Measurements from ENCODE around the gene CPA5. TPM values are rescaled to one million over a fixed set of nuclear protein-coding genes. Genes with fewer than 3 reads are reported as not detected.
A peak's percentile ranks its signal among the peaks of the same experiment; 100 is the strongest.

Gene CPA5
- total and polyA plus RNA-seq, 9 of the 15 experiments (the other 6 are each of a cell fraction or from before 2014, with no cell fraction given) = 0.13 to 2.4 (median 0.91) TPM

DNA sequence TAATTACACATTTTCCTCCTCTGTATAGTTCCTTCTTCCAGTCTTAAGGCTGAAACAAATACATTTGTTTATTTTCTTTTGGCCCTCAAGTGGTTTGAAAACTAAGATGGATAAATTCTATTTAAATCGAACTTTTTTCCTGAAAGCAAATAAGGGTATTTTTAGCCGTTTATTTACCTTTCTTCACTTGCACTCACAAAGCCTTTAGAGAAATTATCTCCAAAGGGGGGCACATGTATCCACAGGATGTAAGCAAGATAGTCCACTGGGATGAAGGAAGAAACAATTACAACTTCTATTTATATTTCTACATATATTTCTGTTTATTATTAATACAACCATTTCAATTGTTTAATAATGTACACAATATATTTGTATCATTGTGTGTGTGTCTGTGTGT, 41.5 kb upstream of the CPA5 start:
- no peak overlapping the region for H3K27ac ChIP-seq (ENCODE audit: extremely low read depth, low read depth, low read length)
- FAIRE-seq (no peak), DNase-seq (ENCODE audit: extremely low read depth in 1 of 4, low spot score in 3 of 4) (no peak), ATAC-seq (no peak)
- ChIA-PET CTCF (ENCODE audit: low intra/inter-chr PET ratio) (no interaction called here), POLR2A (interaction anchor here (0.6 kb wide), 1 partner anchor 318 kb away, joined by 3 read pairs; no protein-coding TSS in a partner anchor)
- no peak overlapping the region for H3K4me3 ChIP-seq
- 0 out of 5 replicates have a peak, but pooled peaks cover 0 to under 1% of the 10 kb centered on the region in 2 experiments for H3K4me1 ChIP-seq (replicated peaks in 1 of 2; ENCODE audit: control insufficient read depth in 2 of 2, insufficient read depth in 2 of 2, low read length in 2 of 2)
- no peaks in the 10 kb centered on the region for H3K36me3 ChIP-seq (ENCODE audit: control insufficient read depth, insufficient read depth, low read length)
- intact Hi-C loops (cut with micrococcal nuclease) (no loop called here), in situ Hi-C loops (cut with MboI) (no loop called here)
- no peak overlapping the region for H3K9ac ChIP-seq (ENCODE audit: insufficient read depth in 1 of 2, low read depth in 2 of 2, low read length in 2 of 2)
- no peak overlapping the region for H2AFZ ChIP-seq (ENCODE audit: low read depth, low read length)
- no peak overlapping the region for H3K4me2 ChIP-seq (ENCODE audit: insufficient read depth, low read length)
- H3K9me1 ChIP-seq (ENCODE audit: control insufficient read depth, insufficient read depth, low read length) = no peaks in the 10 kb centered on the region
- H3K79me2 ChIP-seq (ENCODE audit: control insufficient read depth, insufficient read depth, low read length) = no peaks in the 10 kb centered on the region
- H3K9me3 ChIP-seq (replicated peaks; ENCODE audit: control insufficient read depth, insufficient read depth, low read depth, low read length) = no peaks in the 10 kb centered on the region
- BruUV-seq (replicated peaks) = no TSS peak
- peaks cover 77 to 82% of the 10 kb centered on the region in 2 experiments for H3K27me3 ChIP-seq (ENCODE audit: control insufficient read depth in 2 of 2, insufficient read depth in 2 of 2, low read length in 2 of 2)
- no peaks in the 10 kb centered on the region for H4K20me1 ChIP-seq (replicated peaks; ENCODE audit: control insufficient read depth, insufficient read depth, low read length)
- TF ChIP-seq CBX8 (IDR thresholded peaks at IDR 0.05; ENCODE audit: borderline replicate concordance, extremely low read depth, low read depth, low read length, poor library complexity, severe bottlenecking) (peak; percentile 93), ZNF146 (CRISPR knock-in tag; IDR thresholded peaks at IDR 0.05; ENCODE audit: unreplicated experiment) (no peak), BMI1 (IDR thresholded peaks at IDR 0.05; ENCODE audit: low read length) (peak; percentile 17; the same call in 1 of the 2 replicates)
- WGBS (ENCODE audit: insufficient coverage, low coverage, missing lambda C conversion rate) = 0% methylated on average over 2 of the region's 2 CpGs

DNA sequence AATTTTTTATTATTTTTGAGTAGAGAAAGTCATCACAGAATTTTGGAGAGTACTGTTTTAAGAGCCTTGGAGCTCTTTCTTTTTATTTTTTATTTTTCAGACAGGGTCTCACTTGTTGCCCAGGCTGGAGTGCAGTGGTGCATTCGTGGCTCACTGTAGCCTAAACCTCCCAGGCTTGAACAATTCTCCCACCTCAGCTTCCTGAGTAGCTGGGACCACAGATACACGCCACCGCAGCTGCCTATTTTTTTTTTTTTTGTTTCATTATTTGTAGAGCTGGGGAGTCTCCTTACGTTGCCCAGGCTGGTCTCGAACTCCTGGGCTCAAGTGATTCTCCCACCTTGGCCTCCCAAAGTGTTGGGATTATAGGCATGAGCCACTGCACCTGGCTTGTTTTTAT, 41.1 kb upstream of the CPA5 start:
- H2AFZ ChIP-seq (ENCODE audit: low read depth, low read length) = no peak overlapping the region
- no peaks in the 10 kb centered on the region for H3K79me2 ChIP-seq (ENCODE audit: control insufficient read depth, insufficient read depth, low read length)
- no peaks in the 10 kb centered on the region for H3K9me1 ChIP-seq (ENCODE audit: control insufficient read depth, insufficient read depth, low read length)
- 2% methylated on average over 5 of the region's 5 CpGs for WGBS (ENCODE audit: insufficient coverage, low coverage, missing lambda C conversion rate)
- CTCF ChIA-PET (ENCODE audit: low intra/inter-chr PET ratio) = no interaction called here
- no peak overlapping the region for H3K4me3 ChIP-seq
- H3K4me2 ChIP-seq (ENCODE audit: insufficient read depth, low read length) = no peak overlapping the region
- ATAC-seq = no peak
- no peaks in the 10 kb centered on the region for H4K20me1 ChIP-seq (replicated peaks; ENCODE audit: control insufficient read depth, insufficient read depth, low read length)
- FAIRE-seq = no peak
- in situ Hi-C loops (cut with MboI) (no loop called here), intact Hi-C loops (cut with micrococcal nuclease) (no loop called here)
- H3K4me1 ChIP-seq (replicated peaks in 1 of 2; ENCODE audit: control insufficient read depth in 2 of 2, insufficient read depth in 2 of 2, low read length in 2 of 2) = peaks cover 0 to 2% of the 10 kb centered on the region in 2 experiments; a peak in 1 of 5 replicates
- H3K27me3 ChIP-seq (ENCODE audit: control insufficient read depth in 2 of 2, insufficient read depth in 2 of 2, low read length in 2 of 2) = peaks cover 76 to 82% of the 10 kb centered on the region in 2 experiments
- H3K9ac ChIP-seq (ENCODE audit: insufficient read depth in 1 of 2, low read depth in 2 of 2, low read length in 2 of 2) = no peak overlapping the region
- no peak for TF ChIP-seq NR2F6 (CRISPR knock-in tag; IDR thresholded peaks at IDR 0.05)
- no peak for TF ChIP-seq TAL1 (IDR thresholded peaks at IDR 0.05)
- TF ChIP-seq, protein P1, sequence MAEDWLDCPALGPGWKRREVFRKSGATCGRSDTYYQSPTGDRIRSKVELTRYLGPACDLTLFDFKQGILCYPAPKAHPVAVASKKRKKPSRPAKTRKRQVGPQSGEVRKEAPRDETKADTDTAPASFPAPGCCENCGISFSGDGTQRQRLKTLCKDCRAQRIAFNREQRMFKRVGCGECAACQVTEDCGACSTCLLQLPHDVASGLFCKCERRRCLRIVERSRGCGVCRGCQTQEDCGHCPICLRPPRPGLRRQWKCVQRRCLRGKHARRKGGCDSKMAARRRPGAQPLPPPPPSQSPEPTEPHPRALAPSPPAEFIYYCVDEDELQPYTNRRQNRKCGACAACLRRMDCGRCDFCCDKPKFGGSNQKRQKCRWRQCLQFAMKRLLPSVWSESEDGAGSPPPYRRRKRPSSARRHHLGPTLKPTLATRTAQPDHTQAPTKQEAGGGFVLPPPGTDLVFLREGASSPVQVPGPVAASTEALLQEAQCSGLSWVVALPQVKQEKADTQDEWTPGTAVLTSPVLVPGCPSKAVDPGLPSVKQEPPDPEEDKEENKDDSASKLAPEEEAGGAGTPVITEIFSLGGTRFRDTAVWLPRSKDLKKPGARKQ (CRISPR knock-in tag; IDR thresholded peaks at IDR 0.05) = no peak
- TF ChIP-seq, protein P2, sequence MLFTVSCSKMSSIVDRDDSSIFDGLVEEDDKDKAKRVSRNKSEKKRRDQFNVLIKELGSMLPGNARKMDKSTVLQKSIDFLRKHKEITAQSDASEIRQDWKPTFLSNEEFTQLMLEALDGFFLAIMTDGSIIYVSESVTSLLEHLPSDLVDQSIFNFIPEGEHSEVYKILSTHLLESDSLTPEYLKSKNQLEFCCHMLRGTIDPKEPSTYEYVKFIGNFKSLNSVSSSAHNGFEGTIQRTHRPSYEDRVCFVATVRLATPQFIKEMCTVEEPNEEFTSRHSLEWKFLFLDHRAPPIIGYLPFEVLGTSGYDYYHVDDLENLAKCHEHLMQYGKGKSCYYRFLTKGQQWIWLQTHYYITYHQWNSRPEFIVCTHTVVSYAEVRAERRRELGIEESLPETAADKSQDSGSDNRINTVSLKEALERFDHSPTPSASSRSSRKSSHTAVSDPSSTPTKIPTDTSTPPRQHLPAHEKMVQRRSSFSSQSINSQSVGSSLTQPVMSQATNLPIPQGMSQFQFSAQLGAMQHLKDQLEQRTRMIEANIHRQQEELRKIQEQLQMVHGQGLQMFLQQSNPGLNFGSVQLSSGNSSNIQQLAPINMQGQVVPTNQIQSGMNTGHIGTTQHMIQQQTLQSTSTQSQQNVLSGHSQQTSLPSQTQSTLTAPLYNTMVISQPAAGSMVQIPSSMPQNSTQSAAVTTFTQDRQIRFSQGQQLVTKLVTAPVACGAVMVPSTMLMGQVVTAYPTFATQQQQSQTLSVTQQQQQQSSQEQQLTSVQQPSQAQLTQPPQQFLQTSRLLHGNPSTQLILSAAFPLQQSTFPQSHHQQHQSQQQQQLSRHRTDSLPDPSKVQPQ (CRISPR knock-in tag; IDR thresholded peaks at IDR 0.05; ENCODE audit: borderline replicate concordance) = no peak
- TF ChIP-seq RBM39 (optimal IDR thresholded peaks at IDR 0.05; ENCODE audit: low read depth, low read length) = no peak
- H3K27ac ChIP-seq (ENCODE audit: extremely low read depth, low read depth, low read length) = no peak overlapping the region
- POLR2A ChIA-PET = interaction anchor here (0.6 kb wide), 1 partner anchor 318 kb away, joined by 3 read pairs; no protein-coding TSS in a partner anchor
- no peaks in the 10 kb centered on the region for H3K9me3 ChIP-seq (replicated peaks; ENCODE audit: control insufficient read depth, insufficient read depth, low read depth, low read length)
- H3K36me3 ChIP-seq (ENCODE audit: control insufficient read depth, insufficient read depth, low read length) = no peaks in the 10 kb centered on the region
- BruUV-seq (replicated peaks) = no TSS peak
- no peak for DNase-seq (ENCODE audit: extremely low read depth in 1 of 4, low spot score in 3 of 4)

Measured in K562 (cell line).